Neuronal stem cell (in vitro differentiated cells): ENCODE data around the gene TIMM17A.

Source experiments
- DNase-seq: peaks from one replicate; pipeline ENCODE4 v3.0.0-alpha.2; 2013; ENCODE audit warnings: low spot score
- H2AFZ ChIP-seq: one replicate; pipeline ENCODE4 v1.6.1; 2013; ENCODE audit warnings: mild to moderate bottlenecking, low read length, inconsistent platforms
- H2AK5ac ChIP-seq: 2 replicates; pipeline ENCODE4 v1.6.1; 2013; ENCODE audit warnings: low read depth, mild to moderate bottlenecking, inconsistent platforms, low read length, moderate library complexity, mixed read lengths
- H2BK120ac ChIP-seq: 2 replicates; pipeline ENCODE4 v1.6.1; 2013; ENCODE audit warnings: low read depth, mild to moderate bottlenecking, inconsistent platforms, low read length, moderate library complexity, mixed read lengths
- H2BK12ac ChIP-seq: one replicate; pipeline ENCODE4 v1.6.1; 2013; ENCODE audit warnings: low read length, inconsistent platforms
- H2BK15ac ChIP-seq: 2 replicates; pipeline ENCODE4 v1.6.1; 2013; ENCODE audit warnings: mild to moderate bottlenecking, low read length, inconsistent platforms, mixed read lengths
- H2BK5ac ChIP-seq: one replicate; pipeline ENCODE4 v1.6.1; 2013; ENCODE audit warnings: inconsistent platforms, mild to moderate bottlenecking, low read length, moderate library complexity
- H3K14ac ChIP-seq: one replicate; pipeline ENCODE4 v1.6.1; 2013; ENCODE audit warnings: low read length, inconsistent platforms
- H3K18ac ChIP-seq: 2 replicates; pipeline ENCODE4 v1.6.1; 2013; ENCODE audit warnings: low read length, inconsistent platforms
- H3K23ac ChIP-seq: 2 replicates; pipeline ENCODE4 v1.6.1; 2013; ENCODE audit warnings: low read depth, mild to moderate bottlenecking, mixed read lengths, low read length, inconsistent platforms; ENCODE audit not compliant: poor library complexity
- H3K27ac ChIP-seq: replicated peaks from 3 replicates; pipeline ENCODE4 v1.5.1; 2013; ENCODE audit warnings: low read length, inconsistent platforms
- H3K27me3 ChIP-seq, 3 experiments: 2 replicates each; pipeline ENCODE4 v1.6.1; 2013; ENCODE audit warnings: low read length in 3 of 3, mild to moderate bottlenecking in 2 of 3, inconsistent platforms in 1 of 3, low read depth in 1 of 3, mixed read lengths in 1 of 3, moderate library complexity in 1 of 3; ENCODE audit not compliant: control insufficient read depth in 3 of 3, insufficient read depth in 3 of 3
- H3K36me3 ChIP-seq, 2 donors: replicated peaks in 1 of 2; 2 replicates each; pipeline ENCODE4 v1.6.1; 2013; ENCODE audit warnings: low read length in 2 of 2; ENCODE audit not compliant: control insufficient read depth in 2 of 2, insufficient read depth in 2 of 2
- H3K4ac ChIP-seq: 2 replicates; pipeline ENCODE4 v1.6.1; 2013; ENCODE audit warnings: inconsistent platforms, mild to moderate bottlenecking, low read length, moderate library complexity
- H3K4me1 ChIP-seq, 2 donors: 1 replicate in 1 of 2; 2 replicates in 1 of 2; pipeline ENCODE4 v1.6.1; 2013; ENCODE audit warnings: low read length in 2 of 2, low read depth in 1 of 2; ENCODE audit not compliant: control insufficient read depth in 2 of 2, insufficient read depth in 1 of 2
- H3K4me2 ChIP-seq: one replicate; pipeline ENCODE4 v1.6.1; 2013; ENCODE audit warnings: mild to moderate bottlenecking, low read length, inconsistent platforms; ENCODE audit not compliant: insufficient read depth, poor library complexity, severe bottlenecking
- H3K4me3 ChIP-seq, 2 donors: 2 replicates each; pipeline ENCODE4 v1.5.1; 2013; ENCODE audit warnings: low read length in 2 of 2, mild to moderate bottlenecking in 2 of 2, inconsistent platforms in 1 of 2, moderate library complexity in 1 of 2
- H3K79me1 ChIP-seq: one replicate; pipeline ENCODE4 v1.6.1; 2013; ENCODE audit warnings: low read depth, mild to moderate bottlenecking, inconsistent platforms, low read length, moderate library complexity
- H3K9ac ChIP-seq: one replicate; pipeline ENCODE4 v1.6.1; 2013; ENCODE audit warnings: mild to moderate bottlenecking, low read depth, low read length, inconsistent platforms; ENCODE audit not compliant: poor library complexity
- H3K9me3 ChIP-seq, 2 donors: replicated peaks in 1 of 2; 2 replicates each; pipeline versions ENCODE3 to v1.6.1; 2013; ENCODE audit warnings: low read length in 2 of 2, mild to moderate bottlenecking in 2 of 2, inconsistent platforms in 1 of 2, low read depth in 1 of 2, mixed read lengths in 1 of 2, moderate library complexity in 1 of 2; ENCODE audit not compliant: control insufficient read depth in 2 of 2, insufficient read depth in 1 of 2
- H4K8ac ChIP-seq: one replicate; pipeline ENCODE4 v1.6.1; 2013; ENCODE audit warnings: low read depth, mild to moderate bottlenecking, inconsistent platforms, low read length, moderate library complexity
- H4K91ac ChIP-seq: one replicate; pipeline ENCODE4 v1.6.1; 2013; ENCODE audit warnings: low read length, low read depth, mild to moderate bottlenecking, inconsistent platforms; ENCODE audit not compliant: poor library complexity
- WGBS, 2 donors: extraction: QIAGEN DNeasy Blood & Tissue Kit; methylation state at CpG; one replicate each; pipeline ENCODE4 v1.1.7; 2013; ENCODE audit warnings: missing lambda C conversion rate in 2 of 2, mixed read lengths in 1 of 2; ENCODE audit not compliant: insufficient read length in 2 of 2, insufficient replicate concordance in 1 of 2; ENCODE audit errors: extremely low coverage in 2 of 2; 5-methylcytosine and 5-hydroxymethylcytosine counted together

Gene TIMM17A

DNA sequence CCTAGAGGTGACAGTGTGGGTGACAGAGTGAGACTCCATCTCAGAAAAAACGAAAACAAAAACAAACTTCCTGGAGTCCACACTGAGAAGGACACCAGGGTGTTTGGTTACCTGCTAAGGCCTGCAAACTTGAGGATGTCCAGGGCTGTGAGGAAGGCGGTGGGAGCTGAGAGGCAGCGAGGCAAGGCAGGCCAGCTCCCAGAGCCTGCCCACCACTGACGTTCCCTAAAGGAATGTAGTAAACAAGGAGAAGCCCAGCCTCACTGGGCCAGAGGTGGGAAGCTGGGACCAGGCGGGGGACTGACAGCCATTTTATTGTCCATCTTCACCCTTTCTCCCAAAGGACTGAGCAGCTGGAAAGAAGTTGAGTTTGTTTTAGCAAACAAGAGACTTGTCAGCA lies 42.5 kb upstream of the TIMM17A start:
- no peak overlapping the region for H4K91ac ChIP-seq
- H3K27ac ChIP-seq: no peak overlapping the region
- DNase-seq: no peak

DNA sequence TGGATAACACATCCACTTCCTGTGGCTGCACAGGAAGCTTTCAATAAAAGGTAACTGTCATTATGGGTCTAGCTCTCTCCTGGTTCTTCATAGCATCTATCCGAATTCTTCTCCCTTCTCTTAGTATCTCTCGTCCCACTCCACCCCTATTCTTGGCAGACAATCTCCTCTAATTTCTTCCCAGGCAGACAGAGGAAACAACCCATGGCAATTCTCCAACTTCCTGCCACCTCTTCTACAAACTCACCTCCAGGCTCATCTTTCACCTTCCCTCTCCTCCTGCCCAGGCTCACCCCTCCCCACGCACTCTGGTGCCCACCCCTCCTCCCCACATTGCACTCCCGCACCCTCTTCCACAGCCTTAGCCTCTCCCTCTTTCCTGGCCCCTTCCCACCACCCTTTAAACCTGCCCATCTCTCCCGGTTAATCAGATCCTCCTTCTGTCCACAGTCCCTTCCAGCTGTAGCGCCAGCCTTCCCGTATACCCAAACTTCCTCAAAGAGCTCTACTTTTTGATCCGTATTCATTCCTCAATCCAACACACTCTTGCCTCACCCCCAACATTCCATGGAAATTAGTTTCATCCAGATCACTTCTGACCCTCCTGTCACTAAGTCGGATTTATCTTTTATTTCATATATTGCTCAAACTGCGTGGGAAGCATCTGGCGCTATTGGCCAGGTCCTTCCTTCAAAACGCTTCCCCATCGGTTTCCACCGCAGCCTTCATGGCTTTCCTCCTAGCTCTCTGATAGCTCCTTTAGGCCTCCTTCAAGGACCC lies 40.7 kb upstream of the TIMM17A start:
- Histone ChIP-seq H3K79me1 (no peaks in the 10 kb centered on the region), H3K4me1 (peaks cover 0 to 7% of the 10 kb centered on the region in 2 donors), H3K27ac (no peak overlapping the region), H2AFZ (no peak overlapping the region), H3K27me3 (peaks cover 0 to 52% (median 4%) of the 10 kb centered on the region in 3 experiments), H3K14ac (no peak overlapping the region), H3K9me3 (no peaks in the 10 kb centered on the region), H2BK5ac (no peak overlapping the region), H2AK5ac (no peak overlapping the region), H4K91ac (peak overlapping the region; percentile 34), H3K9ac (no peak overlapping the region), H3K23ac (no peak overlapping the region), H2BK15ac (no peak overlapping the region), H3K4me3 (no peak overlapping the region), H2BK12ac (no peak overlapping the region), H2BK120ac (no peak overlapping the region), H3K4me2 (no peak overlapping the region), H3K4ac (no peak overlapping the region), H4K8ac (peak overlapping the region; percentile 70), H3K18ac (no peak overlapping the region), H3K36me3 (no peaks in the 10 kb centered on the region)
- no peak for DNase-seq
- no CpG with 5 or more reads among the region's 14 CpGs for WGBS, 2 donors

More for the DNA sequence above, 42.5 kb upstream of the TIMM17A start:
- no peak overlapping the region for H2BK120ac ChIP-seq
- no peaks in the 10 kb centered on the region for H3K79me1 ChIP-seq
- no CpG with 5 or more reads among the region's 5 CpGs for WGBS, 2 donors
- no peak overlapping the region for H3K23ac ChIP-seq
- H3K4me1 ChIP-seq: peaks cover 0 to 7% of the 10 kb centered on the region in 2 donors
- H3K9ac ChIP-seq: no peak overlapping the region
- H4K8ac ChIP-seq: no peak overlapping the region
- H2BK5ac ChIP-seq: no peak overlapping the region
- H3K14ac ChIP-seq: no peak overlapping the region
- no peak overlapping the region for H3K4me3 ChIP-seq
- peaks cover 0 to 58% (median 4%) of the 10 kb centered on the region in 3 experiments for H3K27me3 ChIP-seq
- H3K36me3 ChIP-seq: no peaks in the 10 kb centered on the region
- no peak overlapping the region for H3K4ac ChIP-seq
- H3K4me2 ChIP-seq: no peak overlapping the region
- H2AFZ ChIP-seq: peak overlapping the region; percentile 47
- H2BK12ac ChIP-seq: no peak overlapping the region
- H3K18ac ChIP-seq: peak overlapping the region; percentile 0
- H2BK15ac ChIP-seq: no peak overlapping the region
- no peak overlapping the region for H2AK5ac ChIP-seq
- no peaks in the 10 kb centered on the region for H3K9me3 ChIP-seq

DNA sequence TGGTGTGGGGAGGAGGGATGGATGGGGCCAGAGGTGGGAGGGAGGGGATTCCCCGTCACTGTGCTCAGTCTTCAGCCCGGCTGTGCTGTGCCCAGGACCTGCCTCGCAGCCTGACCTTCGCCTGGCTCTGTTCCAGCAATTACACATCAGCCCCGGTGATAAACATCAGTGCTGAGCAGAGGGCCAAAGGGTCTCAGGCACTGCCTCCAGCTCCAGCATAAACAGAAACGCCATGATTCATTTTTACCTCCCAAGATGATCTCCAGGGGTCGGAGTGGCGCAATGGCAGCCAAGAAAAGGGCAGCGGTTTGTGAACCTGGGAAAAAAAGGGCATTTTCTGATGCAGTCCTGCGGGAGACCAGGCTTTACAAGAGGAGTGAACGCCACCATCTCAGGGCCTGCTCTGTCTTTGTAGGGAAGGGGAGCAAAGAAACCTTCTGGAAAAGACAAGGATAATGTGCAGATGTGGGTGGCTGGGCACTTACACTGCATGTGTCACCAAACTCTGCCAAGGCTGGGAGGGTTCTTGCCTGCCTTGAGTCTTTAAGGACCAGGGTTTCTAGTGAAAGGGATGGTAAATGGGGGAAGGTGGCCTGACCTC lies 38.6 kb upstream of the TIMM17A start:
- Histone ChIP-seq H3K27me3 (peaks cover 0 to 43% (median 4%) of the 10 kb centered on the region in 3 experiments), H2AK5ac (no peak overlapping the region), H3K23ac (no peak overlapping the region), H2BK12ac (no peak overlapping the region), H2BK15ac (no peak overlapping the region), H3K4me1 (peaks cover 0 to 4% of the 10 kb centered on the region in 2 donors), H3K4ac (no peak overlapping the region), H2BK120ac (no peak overlapping the region), H3K4me3 (no peak overlapping the region), H4K8ac (no peak overlapping the region), H3K79me1 (no peaks in the 10 kb centered on the region), H3K36me3 (no peaks in the 10 kb centered on the region), H4K91ac (no peak overlapping the region), H3K9me3 (no peaks in the 10 kb centered on the region), H3K4me2 (no peak overlapping the region), H2BK5ac (no peak overlapping the region), H2AFZ (peak overlapping the region; percentile 60), H3K18ac (no peak overlapping the region), H3K14ac (no peak overlapping the region), H3K27ac (no peak overlapping the region), H3K9ac (no peak overlapping the region)
- no peak for DNase-seq
- no CpG with 5 or more reads among the region's 11 CpGs for WGBS, 2 donors

DNA sequence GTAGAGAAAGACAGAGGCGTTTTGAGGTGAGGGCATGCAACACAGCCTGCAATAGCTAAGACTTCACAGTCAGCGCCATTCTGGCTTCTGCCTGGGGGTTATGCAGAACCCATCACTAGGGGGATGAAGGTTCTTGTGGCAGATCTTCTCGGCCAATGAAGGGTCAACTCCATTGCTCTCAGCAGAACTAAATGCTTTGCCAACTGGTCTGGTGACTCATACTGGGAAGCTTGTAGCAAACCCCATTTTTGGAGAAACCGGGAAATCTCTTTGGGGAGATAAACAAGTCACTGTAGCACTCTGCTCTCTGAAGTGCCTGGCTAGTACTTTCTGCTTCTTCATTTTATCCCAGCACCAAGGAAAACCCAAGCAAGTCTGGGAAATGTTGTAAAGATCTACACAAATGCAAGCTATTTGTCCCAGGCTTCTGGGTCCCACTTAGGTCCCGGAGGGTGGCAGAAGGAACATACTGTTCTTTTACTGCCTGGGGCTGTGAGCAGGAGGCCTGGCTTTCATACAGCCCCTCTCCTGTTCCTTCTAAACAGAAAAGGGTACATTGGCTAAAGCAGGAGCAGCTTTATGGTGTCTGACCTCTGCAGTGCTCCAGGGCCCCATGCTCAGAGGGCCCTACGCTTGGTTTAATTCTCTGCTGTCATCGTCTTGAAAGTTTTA lies 37.8 kb upstream of the TIMM17A start:
- Histone ChIP-seq H3K27me3 (peaks cover 0 to 41% (median 4%) of the 10 kb centered on the region in 3 experiments), H3K36me3 (no peaks in the 10 kb centered on the region), H3K9ac (no peak overlapping the region), H3K18ac (peak overlapping the region; percentile 27), H4K8ac (no peak overlapping the region), H3K23ac (no peak overlapping the region), H3K9me3 (no peaks in the 10 kb centered on the region), H2AFZ (no peak overlapping the region), H3K79me1 (no peaks in the 10 kb centered on the region), H3K4ac (no peak overlapping the region), H2BK12ac (no peak overlapping the region), H2BK15ac (no peak overlapping the region), H3K27ac (no peak overlapping the region), H3K4me3 (no peak overlapping the region), H2AK5ac (no peak overlapping the region), H2BK120ac (no peak overlapping the region), H3K4me1 (no peaks in the 10 kb centered on the region), H4K91ac (no peak overlapping the region), H2BK5ac (no peak overlapping the region), H3K4me2 (no peak overlapping the region), H3K14ac (peak overlapping the region; percentile 14)
- WGBS, 2 donors: no CpG with 5 or more reads among the region's 7 CpGs
- DNase-seq: no peak
